PFSK-1 (cell line): ENCODE results near the gene DNAAF5.

Experiments
- FOXP2 ChIP-seq: optimal IDR thresholded peaks from 2 replicates; pipeline ENCODE3; 2011; ENCODE audit warnings: borderline replicate concordance, control low read depth, inconsistent platforms; ENCODE audit not compliant: insufficient read depth; ENCODE audit errors: extremely low read length, extremely low read depth
- POLR2AphosphoS5 ChIP-seq: IDR thresholded peaks from 2 replicates; pipeline ENCODE4 v1.6.1; 2012; ENCODE audit warnings: low read depth, mild to moderate bottlenecking, control low read depth, low read length, moderate library complexity
- TAF1 ChIP-seq: IDR thresholded peaks from 2 replicates; pipeline ENCODE4 v1.6.1; 2012; ENCODE audit warnings: low read length, control low read depth, borderline replicate concordance; ENCODE audit not compliant: insufficient read depth

- no peak for TF ChIP-seq FOXP2
- TF ChIP-seq TAF1 = no peak
- TF ChIP-seq POLR2AphosphoS5 = no peak
Observed at GRCh38 chr7:828793-829561, 102.5 kb downstream of the DNAAF5 start.
